ENCODE measurements around the gene ZNF385D.
"Not testable (repeated sequence)": the region's sequence is repeated elsewhere in the genome, so short reads cannot be mapped to it uniquely, and the experiment has no call there.

The ZNF385D gene

GRCh38 chr3:21509731-21510470, 241.1 kb downstream of the ZNF385D start:
- no peak for DNase-seq (ENCODE audit: low spot score)

- no peak for DNase-seq (ENCODE audit: low spot score)
Observed at GRCh38 chr3:21508246-21508645, 242.8 kb downstream of the ZNF385D start.

GRCh38 chr3:21505711-21506460, 245.1 kb downstream of the ZNF385D start:
- no peak for DNase-seq (ENCODE audit: low spot score)

GRCh38 chr3:21502656-21503055, 248.4 kb downstream of the ZNF385D start:
- no peak for DNase-seq (ENCODE audit: low spot score)

GRCh38 chr3:21500834-21501233, 250.2 kb downstream of the ZNF385D start:
- no peak for DNase-seq (ENCODE audit: low spot score)

- DNase-seq (ENCODE audit: low spot score), result not testable (repeated sequence)
Observed at GRCh38 chr3:21490671-21491070, 260.3 kb downstream of the ZNF385D start.

- DNase-seq (ENCODE audit: low spot score), result no peak
Observed at GRCh38 chr3:21487520-21487919, 263.5 kb downstream of the ZNF385D start.

GRCh38 chr3:21486024-21486935, 264.7 kb downstream of the ZNF385D start:
- not testable (repeated sequence) for DNase-seq (ENCODE audit: low spot score)

- no peak for DNase-seq (ENCODE audit: low spot score)
Observed at GRCh38 chr3:21484828-21485144, 266.2 kb downstream of the ZNF385D start.

GRCh38 chr3:21484057-21484827, 266.8 kb downstream of the ZNF385D start:
- no peak for DNase-seq (ENCODE audit: low spot score)

GRCh38 chr3:21481991-21482390, 269.0 kb downstream of the ZNF385D start:
- no peak for DNase-seq (ENCODE audit: low spot score)

GRCh38 chr3:21477541-21478288, 273.3 kb downstream of the ZNF385D start:
- no peak for DNase-seq (ENCODE audit: low spot score)

- no peak for DNase-seq (ENCODE audit: low spot score)
Observed at GRCh38 chr3:21466476-21466875, 284.5 kb downstream of the ZNF385D start.

GRCh38 chr3:21464746-21465145, 286.3 kb downstream of the ZNF385D start:
- no peak for DNase-seq (ENCODE audit: low spot score)

GRCh38 chr3:21463319-21463718, 287.7 kb downstream of the ZNF385D start:
- no peak for DNase-seq (ENCODE audit: low spot score)

- no peak for DNase-seq (ENCODE audit: low spot score)
Observed at GRCh38 chr3:21462141-21462540, 288.9 kb downstream of the ZNF385D start.

- no peak for DNase-seq (ENCODE audit: low spot score)
Observed at GRCh38 chr3:21457084-21457483, 293.9 kb downstream of the ZNF385D start.

- DNase-seq (ENCODE audit: low spot score), result no peak
Observed at GRCh38 chr3:21449738-21450137, 301.3 kb downstream of the ZNF385D start.

GRCh38 chr3:21447476-21448151, 303.4 kb downstream of the ZNF385D start:
- DNase-seq (ENCODE audit: low spot score), result no peak

GRCh38 chr3:21446945-21447475, 304.0 kb downstream of the ZNF385D start:
- DNase-seq (ENCODE audit: low spot score), result no peak
